HG03039 (cell line): ENCODE measurements around the gene LOC128125822.
"Not testable (repeated sequence)": the region's sequence is repeated elsewhere in the genome, so short reads cannot be mapped to it uniquely, and the experiment has no call there.

Experiments used
- ATAC-seq: cut with Tn5 transposase; IDR thresholded peaks from one replicate; pipeline ENCODE4 v1.9.1; 2021; ENCODE audit warnings: mild to moderate bottlenecking, moderate library complexity; ENCODE audit not compliant: unreplicated experiment

Gene LOC128125822

GRCh38 chr6:63572044-63572746 is at the start of gene LOC128125822, which contains the start of gene PTP4A1:
LOC128125822 (plus strand) TSS chr6:63572480.
PTP4A1 (plus strand) TSS chr6:63572480; CDS start chr6:63576881, 4,401 bp downstream.
- peak; percentile 87 for ATAC-seq

- not testable (repeated sequence) for ATAC-seq
Measured at GRCh38 chr6:63522911-63523287, 49.4 kb upstream of the LOC128125822 start.

- no peak for ATAC-seq
Measured at GRCh38 chr6:63523630-63524029, 48.6 kb upstream of the LOC128125822 start.

GRCh38 chr6:63525186-63525878 is 46.9 kb upstream of the LOC128125822 start:
- no peak for ATAC-seq

GRCh38 chr6:63526931-63527330 is 45.3 kb upstream of the LOC128125822 start:
- no peak for ATAC-seq

GRCh38 chr6:63527658-63528514 is 44.4 kb upstream of the LOC128125822 start:
- ATAC-seq, result no peak

- no peak for ATAC-seq
Measured at GRCh38 chr6:63529498-63529897, 42.8 kb upstream of the LOC128125822 start.

- ATAC-seq, result no peak
Measured at GRCh38 chr6:63530182-63530581, 42.1 kb upstream of the LOC128125822 start.

- ATAC-seq, result no peak
Measured at GRCh38 chr6:63530991-63531390, 41.3 kb upstream of the LOC128125822 start.

- no peak for ATAC-seq
Measured at GRCh38 chr6:63533026-63533425, 39.3 kb upstream of the LOC128125822 start.

- ATAC-seq, result no peak
Measured at GRCh38 chr6:63533952-63534351, 38.3 kb upstream of the LOC128125822 start.

- ATAC-seq, result no peak
Measured at GRCh38 chr6:63537201-63537958, 34.9 kb upstream of the LOC128125822 start.

- no peak for ATAC-seq
Measured at GRCh38 chr6:63537959-63538300, 34.4 kb upstream of the LOC128125822 start.

- ATAC-seq, result no peak
Measured at GRCh38 chr6:63538550-63538949, 33.7 kb upstream of the LOC128125822 start.

- no peak for ATAC-seq
Measured at GRCh38 chr6:63543001-63543400, 29.3 kb upstream of the LOC128125822 start.

GRCh38 chr6:63543982-63544381 is 28.3 kb upstream of the LOC128125822 start:
- ATAC-seq, result no peak

- no peak for ATAC-seq
Measured at GRCh38 chr6:63546236-63546635, 26.0 kb upstream of the LOC128125822 start.

- no peak for ATAC-seq
Measured at GRCh38 chr6:63546697-63547096, 25.6 kb upstream of the LOC128125822 start.

- no peak for ATAC-seq
Measured at GRCh38 chr6:63549076-63549475, 23.2 kb upstream of the LOC128125822 start.

GRCh38 chr6:63553208-63553607 is 19.1 kb upstream of the LOC128125822 start:
- ATAC-seq, result peak; percentile 95

GRCh38 chr6:63553900-63554299 is 18.4 kb upstream of the LOC128125822 start:
- ATAC-seq, result no peak
